GM18520 (cell line): Measurements from ENCODE around the gene CABP4.

ENCODE experiments used
- ATAC-seq: cut with Tn5 transposase; IDR thresholded peaks from one replicate; pipeline ENCODE4 v1.9.1; 2021; ENCODE audit not compliant: unreplicated experiment

The CABP4 gene

DNA sequence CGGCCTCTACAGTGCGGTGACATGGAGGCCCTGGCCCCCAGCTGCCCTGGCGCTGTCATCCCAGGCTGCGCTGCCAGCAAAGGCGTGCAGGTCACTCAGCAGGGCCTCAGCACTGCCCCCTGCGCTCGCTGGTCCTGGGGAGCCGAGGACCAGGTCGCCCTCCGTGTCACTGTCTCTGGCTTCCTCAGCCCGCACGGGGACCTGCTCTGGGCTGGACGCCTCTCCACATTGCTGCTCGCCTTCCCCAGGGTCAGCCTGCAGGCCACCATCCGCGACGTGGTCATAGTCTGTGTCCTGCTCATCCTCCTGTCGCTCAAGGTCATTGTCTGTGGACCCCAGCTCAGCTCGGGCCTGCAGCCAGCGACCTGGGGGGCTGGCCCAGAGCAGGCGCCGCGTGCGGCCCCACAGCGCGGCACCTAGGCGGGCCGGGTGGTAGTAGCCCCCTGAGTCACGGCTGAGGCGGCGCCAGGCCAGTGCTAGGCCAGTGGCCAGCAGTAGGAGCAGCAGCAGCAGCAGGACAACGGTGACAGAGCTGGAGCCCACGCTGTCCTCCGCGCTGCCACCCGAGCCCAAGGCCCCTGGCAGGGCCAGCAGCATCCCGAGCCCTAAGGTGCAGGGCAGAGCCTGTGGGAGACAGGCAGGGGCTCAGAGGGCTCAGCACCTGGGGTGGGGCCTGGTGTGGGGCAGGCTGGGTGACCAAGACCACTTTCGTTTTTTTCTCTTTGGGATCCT is 19.3 kb upstream of the CABP4 start:
- ATAC-seq = no peak

DNA sequence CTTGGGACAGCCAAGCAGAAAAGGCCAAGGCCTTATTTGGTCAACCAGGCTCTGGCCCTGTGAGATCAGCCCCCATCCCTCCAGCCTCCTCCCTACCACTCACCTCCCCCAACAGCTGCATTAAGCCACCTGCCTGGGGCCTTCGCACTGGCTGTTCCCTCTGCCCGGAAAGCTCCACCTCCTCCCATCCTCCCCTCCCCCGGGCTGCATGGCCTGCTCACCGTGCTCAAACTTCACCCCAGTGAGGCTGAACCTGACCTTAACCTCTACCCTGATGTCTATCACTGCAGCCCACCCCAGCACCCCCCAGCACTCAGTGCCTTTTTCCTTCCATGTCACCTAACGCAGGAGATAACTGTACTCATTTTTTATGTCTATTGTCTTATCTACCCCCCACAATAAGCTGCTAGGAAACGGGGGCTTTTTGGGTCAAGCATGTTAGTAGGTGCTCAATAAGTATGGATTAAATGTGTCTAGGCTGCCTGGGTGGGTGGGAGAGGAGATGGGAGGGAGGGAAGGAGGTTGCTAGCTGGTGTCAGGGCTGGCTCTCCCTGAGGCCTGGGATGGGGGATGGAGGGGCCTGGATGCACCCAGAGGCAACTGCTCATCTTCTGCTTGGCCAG is 18.6 kb upstream of the CABP4 start:
- no peak for ATAC-seq

DNA sequence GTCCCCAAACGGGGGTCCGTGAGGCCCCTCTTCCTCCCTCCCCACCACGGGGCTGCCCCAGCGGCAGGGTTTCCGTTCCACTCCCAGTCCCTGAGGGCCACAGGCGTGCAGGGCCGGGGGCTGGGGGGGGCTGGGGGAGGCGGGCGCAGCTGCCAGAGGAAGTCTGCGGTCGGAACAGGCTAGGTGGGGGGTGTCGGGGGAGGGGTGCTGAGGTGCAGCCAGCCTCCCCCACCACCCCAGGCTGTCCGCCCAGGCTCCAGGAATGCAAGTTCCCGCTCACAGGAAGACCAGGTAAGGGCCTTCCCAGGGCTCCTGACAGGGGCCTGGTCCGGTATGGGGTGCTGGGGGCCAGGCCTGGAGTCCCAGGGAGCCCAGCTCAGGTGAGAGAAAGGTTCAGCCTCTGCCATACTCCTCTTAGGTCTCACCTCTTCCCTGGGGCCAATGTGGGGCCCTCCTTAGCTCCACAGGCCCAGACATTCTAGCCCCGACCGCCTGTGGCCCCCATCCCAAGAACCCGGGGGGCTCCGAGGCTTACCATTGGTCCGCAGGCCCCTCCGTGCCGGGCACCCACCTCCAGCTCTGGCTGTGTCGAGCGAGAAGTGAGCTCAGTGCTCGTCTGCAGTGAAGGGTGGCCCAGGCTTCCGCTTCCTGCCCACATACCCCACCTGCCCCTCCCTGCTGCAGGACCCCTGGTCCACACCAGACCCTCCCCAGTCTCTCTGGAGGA is 17.9 kb upstream of the CABP4 start, which contains the start of gene PTPRCAP:
Gene PTPRCAP (minus strand): TSS at position 601 of the 727 bp plus-strand sequence. CDS start 63 bp downstream, at position 538.
- ATAC-seq = no peak

DNA sequence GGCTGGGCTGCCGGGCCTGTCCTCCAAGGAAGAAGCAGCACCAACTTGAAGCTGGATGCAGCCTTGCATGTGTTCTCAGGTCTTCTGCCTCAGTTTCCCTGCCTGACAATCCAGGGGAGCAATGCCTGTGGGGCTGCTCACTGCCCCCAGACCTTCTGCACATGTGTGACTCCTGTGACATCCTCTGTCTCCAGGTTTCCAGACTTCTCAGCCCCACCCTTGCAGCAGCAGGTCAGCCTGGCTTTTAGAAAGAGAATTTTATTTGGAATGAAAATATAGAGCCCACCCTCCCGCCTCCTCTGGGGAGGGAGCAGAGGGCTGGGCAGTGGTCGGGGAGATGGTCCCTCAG is 17.4 kb upstream of the CABP4 start:
- ATAC-seq = no peak

DNA sequence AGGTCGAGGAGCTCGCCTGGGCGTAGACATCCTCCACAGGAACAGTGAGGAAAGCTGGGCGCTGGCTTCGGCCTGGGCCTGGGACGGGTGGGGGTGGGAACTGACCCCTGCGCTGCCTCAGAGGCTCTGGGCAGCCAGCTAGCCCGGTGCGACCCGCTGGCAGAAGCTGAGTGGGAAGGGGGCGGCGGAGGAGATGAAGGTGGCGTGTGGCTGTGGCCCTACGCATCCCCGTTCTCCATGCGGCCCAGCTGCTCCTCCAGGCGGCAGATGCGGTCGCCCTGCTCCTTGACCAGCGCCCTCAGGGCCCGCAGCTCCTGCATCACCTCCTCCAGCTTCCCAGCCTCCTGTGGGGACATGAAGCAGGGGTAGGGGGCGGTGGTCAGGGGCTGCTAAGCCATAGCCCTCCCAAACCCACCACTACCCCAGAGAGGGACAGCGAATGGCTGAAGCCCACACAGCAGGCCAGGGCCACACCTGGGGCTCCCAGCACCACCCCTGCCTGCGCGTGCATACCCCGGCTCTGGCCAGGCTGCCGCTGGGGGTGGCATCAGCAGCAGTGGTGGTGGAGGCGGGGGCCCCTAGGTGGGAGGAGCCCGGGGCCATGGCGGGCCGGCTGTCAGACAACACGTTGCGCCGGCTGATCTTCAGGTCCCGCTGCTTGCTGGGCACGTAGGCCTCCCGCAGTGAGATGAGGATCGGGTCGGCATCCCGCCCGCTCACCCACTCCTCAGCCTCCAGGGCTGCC is 16.8 kb upstream of the CABP4 start:
- ATAC-seq = no peak

DNA sequence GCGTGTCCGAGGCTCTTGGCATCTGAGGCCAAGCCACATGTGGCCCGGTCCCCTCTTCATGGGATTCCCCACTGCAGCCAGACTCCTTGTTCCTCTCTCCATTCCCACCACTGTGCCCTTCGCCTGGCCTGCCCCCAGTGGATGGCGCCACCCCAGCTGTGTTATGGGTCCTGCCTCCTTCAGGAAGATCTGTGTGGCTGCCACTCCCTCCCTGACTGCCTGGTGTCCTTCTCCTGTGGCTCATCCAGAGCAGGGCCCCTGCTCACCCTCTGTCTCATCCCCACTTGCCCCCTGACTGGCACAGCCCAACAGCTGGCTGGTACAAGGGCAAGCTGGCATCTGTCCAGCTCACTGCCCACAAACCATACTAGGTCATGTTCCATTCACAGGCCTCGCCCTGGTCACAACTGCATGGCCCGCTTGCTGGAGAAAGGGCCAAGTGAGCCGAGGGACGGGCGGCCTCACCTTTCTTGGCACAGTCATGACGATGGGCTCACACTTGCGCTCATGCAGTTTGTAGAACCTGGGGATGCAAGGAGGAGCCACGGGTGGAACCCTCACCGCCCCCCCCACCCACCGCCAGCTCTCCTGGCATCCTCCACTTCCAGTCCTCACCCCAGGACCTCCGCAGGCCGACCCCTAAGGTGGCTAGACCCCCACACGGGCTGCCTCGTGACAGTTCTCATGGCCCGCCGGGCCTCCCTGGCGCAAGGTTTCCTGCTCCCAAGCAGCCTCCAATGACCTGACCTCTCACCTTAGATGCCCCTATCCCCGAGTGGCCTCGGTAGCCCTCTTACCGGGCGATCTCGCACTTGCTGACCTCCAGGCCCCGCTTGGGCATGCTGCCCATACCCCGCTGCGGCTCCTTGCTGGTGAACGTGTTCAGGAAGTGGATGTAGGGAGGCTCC is 15.6 kb upstream of the CABP4 start:
- ATAC-seq = no peak

DNA sequence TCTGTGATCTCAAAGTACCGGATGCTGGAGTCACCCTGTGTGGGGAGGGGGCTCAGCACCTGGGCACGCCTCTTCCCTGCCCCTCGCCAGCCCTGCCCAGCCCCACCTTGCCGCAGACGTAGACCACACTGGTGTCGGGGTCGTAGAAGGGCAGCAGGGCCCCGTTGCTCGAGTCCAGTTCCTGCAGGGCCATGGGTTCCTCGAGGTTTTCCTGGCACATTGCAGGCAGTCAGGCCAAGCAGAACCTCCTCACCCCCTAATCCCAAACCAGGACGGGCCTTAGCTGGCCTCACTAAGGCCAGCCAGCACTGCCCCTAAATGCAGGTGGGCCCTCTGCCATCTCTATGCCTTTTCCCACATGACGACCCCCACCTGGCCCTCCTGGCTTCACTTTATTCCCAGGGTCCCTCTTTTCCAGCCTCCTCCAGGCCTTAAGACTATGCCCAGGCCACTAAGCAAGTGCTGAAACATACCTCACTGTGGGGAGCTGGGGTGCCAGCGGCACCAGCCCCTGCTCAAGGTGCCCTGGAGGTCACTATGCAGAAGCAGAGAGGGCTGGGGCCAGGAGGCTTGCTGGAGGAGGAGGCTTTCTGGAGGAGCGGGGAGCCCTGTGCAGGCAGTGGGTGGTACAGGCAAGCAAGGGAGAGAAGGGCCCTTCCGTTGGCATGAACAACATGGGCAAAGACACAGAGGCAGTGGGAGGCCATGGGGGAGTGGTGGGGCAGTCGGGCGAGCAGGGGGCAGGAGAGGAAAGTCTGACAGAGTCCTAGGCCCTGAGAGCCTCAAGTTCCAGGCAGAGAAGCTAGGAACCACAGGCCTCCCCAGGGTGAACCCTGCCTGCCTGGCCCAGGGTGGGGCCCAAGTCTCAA is 14.7 kb upstream of the CABP4 start:
- no peak for ATAC-seq

DNA sequence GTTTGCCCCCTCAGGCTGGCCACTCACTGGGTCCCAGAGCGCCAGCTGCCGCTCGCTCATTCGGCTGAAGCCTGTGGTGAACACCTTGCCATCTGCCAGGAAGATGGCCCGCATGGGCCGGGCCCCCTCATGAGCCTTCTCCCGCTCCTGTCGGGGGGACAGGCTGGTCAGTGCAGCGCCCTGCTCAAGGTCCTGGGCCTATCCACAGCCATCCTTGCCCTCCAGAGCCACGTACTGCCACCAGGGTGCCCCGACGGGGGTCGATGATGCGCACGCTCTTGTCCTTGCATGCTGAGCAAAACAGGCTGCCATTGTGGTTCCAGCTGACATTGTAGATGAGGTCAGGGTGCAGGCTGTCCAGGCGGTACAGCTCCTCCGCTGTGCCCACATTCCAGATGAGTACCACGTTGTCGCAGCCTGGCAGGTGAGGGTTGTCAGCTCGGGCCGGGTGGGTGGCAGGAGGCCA is 14.0 kb upstream of the CABP4 start:
- no peak for ATAC-seq

DNA sequence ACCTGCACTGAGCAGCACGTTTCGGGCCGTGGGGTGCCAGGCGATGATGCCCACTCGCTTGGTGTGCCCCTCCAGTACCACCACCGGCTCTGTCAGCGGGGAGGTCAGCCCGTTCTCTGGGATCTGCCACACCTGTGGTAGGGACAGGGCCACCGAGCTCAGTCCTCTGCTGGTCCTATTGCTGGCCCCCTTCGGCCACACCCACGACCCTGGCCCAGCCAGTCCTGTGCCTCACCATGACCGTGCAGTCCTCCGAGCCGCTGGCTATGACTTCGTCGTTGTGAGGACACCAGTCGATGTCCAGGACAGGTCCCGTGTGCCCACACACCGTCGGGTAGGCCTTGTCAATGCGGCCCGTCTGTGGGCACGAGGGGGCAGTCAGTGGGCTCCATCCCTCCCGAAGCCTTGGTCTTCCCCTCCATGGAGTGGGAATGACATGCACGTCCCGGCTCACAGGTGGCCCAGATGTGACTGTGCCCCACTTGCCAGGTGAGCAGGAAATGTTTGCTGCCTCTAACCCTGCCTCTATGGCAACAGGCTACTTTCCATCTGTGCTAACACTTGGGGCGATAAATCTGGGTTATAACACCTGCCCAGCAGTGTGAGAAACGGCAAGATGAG is 13.3 kb upstream of the CABP4 start:
- ATAC-seq = no peak

DNA sequence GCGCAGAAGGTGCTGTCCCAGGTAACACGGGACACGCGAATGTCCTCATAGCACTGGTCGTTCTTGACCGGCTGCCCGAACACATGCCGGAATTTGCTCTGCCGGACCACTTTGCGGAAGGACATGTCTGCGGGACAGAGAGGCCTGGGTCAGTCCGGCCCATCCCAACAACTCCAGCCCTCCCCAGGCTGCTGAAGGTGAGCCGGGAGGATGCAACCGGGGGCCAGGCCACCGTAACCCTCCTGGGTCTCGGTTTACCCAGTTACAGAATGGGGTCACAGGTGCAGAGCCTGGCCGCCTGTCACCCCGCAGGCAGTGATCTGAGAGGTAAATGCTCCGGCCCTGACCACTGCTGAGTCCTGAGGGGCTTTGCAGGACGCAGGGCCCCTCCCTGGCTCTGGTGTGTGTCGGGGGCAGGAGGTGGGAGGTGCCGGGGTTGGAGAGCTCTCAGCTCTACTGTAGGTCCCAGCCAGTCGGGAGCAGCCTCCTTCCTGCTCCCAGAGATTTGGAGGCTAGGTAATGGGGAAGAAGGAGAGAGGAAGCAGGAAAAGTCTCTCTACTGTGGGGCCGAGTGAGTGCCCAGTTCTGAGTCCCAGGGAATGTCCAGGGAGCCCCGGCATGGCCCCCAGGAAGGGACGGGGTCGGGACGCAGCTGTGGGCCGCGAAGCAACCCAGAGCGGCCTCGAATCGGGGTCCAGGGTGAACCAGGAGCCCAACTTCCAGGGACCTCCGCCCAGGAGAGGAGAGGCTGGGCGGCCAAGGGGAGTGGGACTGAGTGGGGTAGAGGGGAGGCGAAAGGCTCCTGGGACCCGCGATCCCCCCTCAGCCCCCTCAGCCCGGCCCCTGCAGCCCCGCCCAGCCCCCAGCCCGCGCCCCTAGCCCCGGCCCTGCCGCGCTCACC is 12.4 kb upstream of the CABP4 start:
- ATAC-seq = no peak

DNA sequence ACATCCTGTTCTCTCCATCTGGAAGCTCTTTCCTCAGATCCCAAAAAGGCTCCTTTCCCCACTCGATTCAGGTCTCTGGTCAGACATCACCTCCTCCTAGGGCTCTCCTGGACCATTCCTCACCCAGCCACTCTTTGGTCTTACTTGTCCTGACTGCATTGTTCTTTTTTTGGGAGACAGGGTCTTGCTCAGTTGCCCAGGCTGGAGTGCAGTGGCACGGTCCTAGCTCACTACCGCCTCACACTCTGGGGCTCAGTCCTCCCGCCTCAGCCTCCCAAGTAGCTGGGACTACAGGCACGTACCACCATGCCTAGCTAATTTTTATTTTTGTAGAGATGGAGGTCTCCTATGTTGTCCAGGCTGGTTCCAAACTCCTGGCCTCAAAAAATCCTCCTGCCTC is 9.6 kb upstream of the CABP4 start:
- ATAC-seq = no peak

DNA sequence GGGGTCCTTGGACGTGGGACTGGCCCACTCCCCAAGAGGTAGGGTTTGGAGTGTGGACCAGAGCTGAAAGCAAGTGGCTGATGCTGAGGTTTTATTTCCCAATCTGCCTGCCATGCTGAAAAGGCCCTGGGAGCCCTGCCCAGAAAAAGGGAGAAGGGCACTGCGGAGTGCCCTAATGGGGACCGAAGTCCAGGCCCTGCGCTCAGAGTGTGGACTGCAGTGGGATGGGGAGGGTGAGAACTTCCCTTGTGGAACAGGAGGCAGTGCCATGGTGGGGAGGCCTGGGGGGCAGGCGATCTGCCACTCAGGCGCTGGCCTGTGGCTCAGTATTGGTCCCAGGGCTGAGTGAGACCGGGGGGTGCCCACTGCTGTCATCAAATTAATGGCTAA is 6.9 kb upstream of the CABP4 start:
- ATAC-seq = no peak

DNA sequence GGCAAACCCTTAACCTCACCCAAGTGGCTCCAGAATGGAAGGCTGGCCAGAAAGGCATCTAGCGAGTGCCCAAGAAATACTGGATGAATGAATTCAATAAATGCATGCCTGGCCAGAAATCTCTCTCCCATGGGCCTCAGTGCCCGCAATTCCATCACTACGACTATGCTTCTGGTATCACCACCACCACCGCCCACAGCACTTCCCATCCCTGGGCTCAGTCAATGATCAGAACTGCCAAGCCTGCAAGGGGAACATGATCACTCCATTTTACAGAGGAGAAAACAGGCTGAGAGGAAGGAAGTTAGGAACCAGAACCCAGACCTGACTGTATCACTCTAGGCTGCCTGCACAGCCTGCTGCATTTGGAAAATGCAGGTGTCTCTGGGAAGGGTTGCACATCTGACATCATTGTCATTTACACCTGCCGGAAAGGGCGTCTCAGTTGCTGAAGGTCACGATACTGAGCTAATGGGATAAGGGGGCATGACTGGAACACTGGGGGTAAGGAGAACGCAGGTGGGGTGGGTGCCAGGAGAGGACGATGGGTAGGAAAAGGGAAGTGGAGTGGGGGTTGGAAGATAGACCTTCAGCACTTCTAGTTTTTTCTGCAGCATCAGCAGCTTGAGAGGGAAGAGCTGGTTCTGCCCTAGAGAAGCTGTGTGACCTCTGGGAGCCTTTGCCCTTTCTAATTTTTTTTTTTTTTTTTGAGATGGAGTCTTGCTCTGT is 5.9 kb upstream of the CABP4 start:
- no peak for ATAC-seq

DNA sequence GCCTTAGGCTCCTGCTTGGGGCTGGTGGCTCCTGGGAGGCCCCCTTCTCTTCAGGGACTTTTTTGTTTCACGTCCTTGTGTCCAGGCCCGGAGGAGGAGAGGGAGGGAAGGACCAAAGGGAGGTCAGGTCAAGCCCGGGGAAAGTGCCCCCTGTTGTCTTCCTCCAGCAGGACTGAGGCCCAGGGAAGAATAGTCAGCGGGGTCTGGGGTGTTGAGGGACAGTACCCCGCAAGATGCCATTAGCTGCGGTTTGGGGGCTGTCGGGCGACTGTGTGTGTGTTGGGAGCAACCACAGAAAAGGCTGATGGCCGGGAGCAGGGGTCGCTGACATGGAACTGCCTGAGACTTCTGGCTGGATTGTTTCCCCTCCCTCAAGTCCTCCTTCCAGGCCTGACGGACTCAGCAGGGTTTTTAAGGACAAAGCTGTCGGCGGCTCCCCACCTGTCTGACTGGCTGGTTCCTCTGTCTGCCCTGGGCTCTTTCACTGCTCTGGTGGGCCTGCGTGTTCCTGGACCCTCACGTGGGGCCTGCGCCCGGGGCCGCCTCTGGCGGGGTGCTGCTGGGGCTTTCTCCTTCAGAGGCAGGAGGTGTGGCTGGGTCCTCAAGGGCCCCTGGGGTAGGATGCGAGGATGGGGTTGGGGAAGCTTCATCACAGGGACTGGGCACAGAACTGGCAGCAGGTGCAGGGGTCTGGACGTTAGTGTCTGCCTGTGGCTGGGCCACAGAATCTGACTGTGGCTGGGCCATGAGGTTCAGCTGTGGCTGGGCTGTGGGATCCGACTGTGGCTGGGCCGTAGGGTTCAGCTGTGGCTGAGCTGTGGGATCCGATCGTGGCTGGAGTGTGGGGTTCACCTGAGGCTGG is 4.1 kb upstream of the CABP4 start:
- ATAC-seq = no peak

DNA sequence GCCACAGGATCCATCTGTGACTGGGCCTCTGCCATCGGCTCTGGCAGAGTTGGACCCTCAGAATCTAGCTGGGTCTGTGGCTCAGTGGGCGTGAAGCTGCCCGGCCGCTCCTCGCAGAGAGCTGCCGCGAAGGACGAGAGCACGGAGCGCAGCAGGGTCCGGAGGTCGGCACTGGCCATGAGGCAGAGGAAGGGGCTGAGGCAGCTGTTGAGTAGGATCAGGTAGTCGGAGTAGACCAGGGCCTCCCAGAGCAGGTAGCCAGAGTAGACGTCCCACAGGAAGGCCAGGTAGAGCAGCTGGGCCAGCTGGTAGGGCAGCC is 3.5 kb upstream of the CABP4 start:
- no peak for ATAC-seq

DNA sequence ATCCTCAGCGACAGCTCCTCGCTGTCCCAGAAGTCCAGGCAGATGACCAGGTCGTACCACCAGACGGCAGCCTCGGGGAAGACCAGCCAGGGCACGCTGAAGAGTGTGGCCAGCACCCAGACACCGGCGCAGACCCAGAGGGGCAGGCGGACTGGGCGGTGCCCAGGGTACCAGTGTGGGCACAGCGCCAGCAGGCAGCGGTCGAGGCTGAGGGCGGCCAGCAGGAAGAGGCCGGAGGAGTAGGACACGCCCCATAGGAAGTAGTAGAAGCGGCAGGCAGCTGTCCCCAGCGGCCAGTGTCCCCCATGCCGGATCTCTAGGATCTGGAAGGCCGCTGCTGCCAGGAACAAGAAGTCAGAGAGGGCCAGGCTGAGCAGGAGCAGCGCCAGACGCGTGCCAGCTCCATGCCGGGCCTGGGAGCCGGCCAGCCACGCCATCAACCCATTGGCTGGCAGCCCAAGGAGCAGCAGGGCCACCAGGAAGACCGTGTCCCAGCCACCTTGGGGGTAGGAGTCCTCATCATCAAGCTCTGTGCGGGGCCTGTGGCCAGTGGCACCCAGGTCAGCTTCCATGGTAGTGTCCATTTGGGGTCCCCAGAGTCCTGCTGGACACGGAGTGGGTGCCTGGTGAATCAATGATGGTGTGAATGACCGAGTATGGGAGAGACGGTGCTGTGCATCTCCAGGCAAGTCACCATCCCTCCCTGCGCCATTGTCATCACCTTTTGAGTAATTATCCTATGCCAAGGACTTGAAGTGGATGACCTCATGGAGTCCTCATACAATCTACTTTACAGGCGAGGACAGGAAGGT is 2.8 kb upstream of the CABP4 start, which contains the start of gene GPR152:
Gene GPR152 (minus strand): TSS at position 589 of the 812 bp plus-strand sequence. CDS start 5 bp downstream, at position 584.
- ATAC-seq = no peak
